HUES48 (cell line): ENCODE results near the gene FGF18.

Experiments
- H3K27ac ChIP-seq: one replicate; pipeline ENCODE4 v1.7.0; 2013; ENCODE audit warnings: low read depth, low read length, inconsistent platforms
- H3K27me3 ChIP-seq: 2 replicates; pipeline ENCODE4 v1.6.1; 2013; ENCODE audit warnings: mild to moderate bottlenecking, low read length; ENCODE audit not compliant: control insufficient read depth, insufficient read depth
- H3K36me3 ChIP-seq: 2 replicates; pipeline ENCODE4 v1.6.1; 2013; ENCODE audit warnings: low read length; ENCODE audit not compliant: control insufficient read depth, insufficient read depth
- H3K4me1 ChIP-seq: 2 replicates; pipeline ENCODE4 v1.6.1; 2013; ENCODE audit warnings: mild to moderate bottlenecking, low read length; ENCODE audit not compliant: control insufficient read depth, insufficient read depth
- H3K4me3 ChIP-seq: 2 replicates; pipeline ENCODE4 v1.5.1; 2013; ENCODE audit warnings: mild to moderate bottlenecking, low read depth, low read length
- H3K9ac ChIP-seq: 2 replicates; pipeline ENCODE4 v1.6.1; 2013; ENCODE audit warnings: mild to moderate bottlenecking, low read depth, low read length, moderate library complexity
- H3K9me3 ChIP-seq: 2 replicates; pipeline ENCODE4 v1.6.1; 2013; ENCODE audit warnings: low read length; ENCODE audit not compliant: control insufficient read depth, insufficient read depth

The FGF18 gene

GRCh38 chr5:171506951-171507350 lies 87.5 kb downstream of the FGF18 start:
- no peaks in the 10 kb centered on the region for H3K27me3 ChIP-seq

More at GRCh38 chr5:171506951-171507350, 87.5 kb downstream of the FGF18 start:
- H3K4me3 ChIP-seq, result no peak overlapping the region
- H3K36me3 ChIP-seq, result no peaks in the 10 kb centered on the region
- no peaks in the 10 kb centered on the region for H3K9me3 ChIP-seq
- H3K9ac ChIP-seq, result no peak overlapping the region
- no peak overlapping the region for H3K27ac ChIP-seq
- H3K4me1 ChIP-seq, result no peaks in the 10 kb centered on the region
